AG04450 (cell line): ENCODE measurements around the gene STARD10. TPM values are rescaled to one million over a fixed set of nuclear protein-coding genes. Genes with fewer than 3 reads are reported as not detected.

Source experiments
- CTCF ChIA-PET: fragments of 300-600, 350-600 bp; formaldehyde crosslinking; extraction: SDS; loops from one replicate; lab custom pipeline; 2022; ENCODE audit warnings: antibody characterized with exemption, inconsistent platforms; lab: Charles Lee
- POLR2A ChIA-PET: fragments of 350-600 bp; formaldehyde crosslinking; extraction: SDS; loops from one replicate; lab custom pipeline; 2021; ENCODE audit warnings: antibody characterized with exemption, inconsistent platforms; lab: Yijun Ruan, JAX
- DNase-seq: peaks from one replicate; pipeline ENCODE4 v3.0.0-alpha.2; 2011; ENCODE audit warnings: low read depth, low spot score
- H3K27ac ChIP-seq: one replicate; pipeline ENCODE4 v1.5.1; 2012; ENCODE audit warnings: low read depth, low read length, control low read depth
- H3K27me3 ChIP-seq: one replicate; pipeline ENCODE4 v1.6.0; 2012; ENCODE audit warnings: low read length; ENCODE audit not compliant: control insufficient read depth, insufficient read depth
- H3K4me3 ChIP-seq: 2 replicates; pipeline ENCODE4 v1.5.1; 2011; ENCODE audit warnings: mild to moderate bottlenecking, low read depth, low read length, control low read depth
- H3K9me3 ChIP-seq: 2 replicates; pipeline ENCODE4 v1.5.1; 2012; ENCODE audit warnings: low read length; ENCODE audit not compliant: control insufficient read depth, insufficient read depth
- CTCF ChIP-seq: IDR thresholded peaks from 2 replicates; pipeline ENCODE4 v1.5.1; 2011; ENCODE audit warnings: low read depth, low read length, control low read depth, inconsistent platforms
- polyA plus RNA-seq: library from polyadenylated mRNA; depleted of rRNA; stranded (reverse); fragments of >200 nt; gene quantifications from 2 replicates; pipeline ENCODE4 v1.2.3, GENCODE V29; 2011

STARD10 gene
- polyA plus RNA-seq, 1 experiment, result 38.4 TPM

GRCh38 chr11:72826191-72826941 is 32.5 kb upstream of the STARD10 start:
- TF ChIP-seq CTCF, result no peak
- ChIA-PET CTCF (interaction anchor here (0.7 to 1.9 kb wide), 3 partner anchors 101 to 316 kb away, joined by 4 to 5 read pairs (median 5); no protein-coding TSS in a partner anchor), POLR2A (no interaction called here)
- Histone ChIP-seq H3K27me3 (no peaks in the 10 kb centered on the region), H3K9me3 (no peaks in the 10 kb centered on the region), H3K4me3 (no peak overlapping the region), H3K27ac (no peak overlapping the region)
- DNase-seq, result no peak

GRCh38 chr11:72825661-72826060 is 31.8 kb upstream of the STARD10 start:
- ChIA-PET CTCF (interaction anchor here (0.7 kb wide), 1 partner anchor 100 kb away, joined by 4 read pairs; no protein-coding TSS in a partner anchor), POLR2A (no interaction called here)
- Histone ChIP-seq H3K27me3 (no peaks in the 10 kb centered on the region), H3K27ac (no peak overlapping the region), H3K9me3 (no peaks in the 10 kb centered on the region), H3K4me3 (no peak overlapping the region)
- TF ChIP-seq CTCF, result no peak
- DNase-seq, result no peak

GRCh38 chr11:72824811-72825505 is 31.1 kb upstream of the STARD10 start:
- H3K27ac ChIP-seq, result no peak overlapping the region
- POLR2A ChIA-PET, result no interaction called here
- H3K27me3 ChIP-seq, result no peaks in the 10 kb centered on the region
- no peak for DNase-seq
- CTCF ChIA-PET, result no interaction called here
- no peak for TF ChIP-seq CTCF
- no peak overlapping the region for H3K4me3 ChIP-seq
- no peaks in the 10 kb centered on the region for H3K9me3 ChIP-seq

- no peak for TF ChIP-seq CTCF
- Histone ChIP-seq H3K9me3 (no peaks in the 10 kb centered on the region), H3K27ac (no peak overlapping the region), H3K27me3 (no peaks in the 10 kb centered on the region), H3K4me3 (no peak overlapping the region)
- ChIA-PET CTCF (no interaction called here), POLR2A (no interaction called here)
- DNase-seq, result no peak
These were observed 30.2 kb upstream of the STARD10 start for GRCh38 chr11:72824020-72824419.
